ENCODE measurements around the gene SAA4. TPM values are rescaled to one million over a fixed set of nuclear protein-coding genes. Genes with fewer than 3 reads are reported as not detected.

SAA4 gene
- polyA plus RNA-seq, 1 donor (not counting 4 experiments of a cell fraction or from before 2014, with no cell fraction given): not detected

- dilution Hi-C loops (cut with MboI; ENCODE audit: extremely low pct_ligation_motif_present, low sequenced_read_pairs): no loop called here
- H2AFZ ChIP-seq (ENCODE audit: control insufficient read depth, low read length): no peak overlapping the region
- no peak overlapping the region for H3K9ac ChIP-seq (ENCODE audit: control insufficient read depth, extremely low read depth, insufficient read depth, low read length)
- FAIRE-seq: no peak
- H3K27ac ChIP-seq (ENCODE audit: control insufficient read depth, insufficient read depth, low read length): no peak overlapping the region
- no peaks in the 10 kb centered on the region for H3K36me3 ChIP-seq (ENCODE audit: control insufficient read depth in 2 of 2, extremely low read depth in 1 of 2, insufficient read depth in 2 of 2, low read length in 2 of 2)
- H3K4me3 ChIP-seq (ENCODE audit: control insufficient read depth in 2 of 3, extremely low read depth in 1 of 3, insufficient read depth in 2 of 3, low read depth in 1 of 3, low read length in 3 of 3): no peak overlapping the region
- no peaks in the 10 kb centered on the region for H3K9me3 ChIP-seq (ENCODE audit: control insufficient read depth, low read depth, low read length)
- no peak overlapping the region for H3K4me2 ChIP-seq (ENCODE audit: control insufficient read depth, extremely low read depth, insufficient read depth, low read depth, low read length)
- DNase-seq (ENCODE audit: low read depth, low spot score): no peak
- no peaks in the 10 kb centered on the region for H3K9me1 ChIP-seq (ENCODE audit: control insufficient read depth, extremely low read depth, insufficient read depth, low read length)
- no peaks in the 10 kb centered on the region for H3K79me2 ChIP-seq (ENCODE audit: control insufficient read depth, insufficient read depth, low read length)
- TF ChIP-seq CTCF (optimal IDR thresholded peaks at IDR 0.05 in 1 of 3, IDR thresholded peaks at IDR 0.05 in 1 of 3, conservative IDR thresholded peaks at IDR 0.05 in 1 of 3; ENCODE audit: extremely low read depth in 1 of 3, insufficient read depth in 2 of 3, low read length in 3 of 3) (no peak), EZH2 (IDR thresholded peaks at IDR 0.05; ENCODE audit: low read length) (no peak)
- no peaks in the 10 kb centered on the region for H4K20me1 ChIP-seq (ENCODE audit: control insufficient read depth, extremely low read depth, insufficient read depth, low read length)
- no peaks in the 10 kb centered on the region for H3K4me1 ChIP-seq (ENCODE audit: control insufficient read depth, extremely low read depth, insufficient read depth, low read length)
- peaks cover 4% of the 10 kb centered on the region for H3K27me3 ChIP-seq (ENCODE audit: control insufficient read depth, extremely low read depth, insufficient read depth, low read length)
Observed at GRCh38 chr11:18223591-18224387, 12.8 kb downstream of the SAA4 start.

- Histone ChIP-seq H3K4me1 (ENCODE audit: control insufficient read depth, extremely low read depth, insufficient read depth, low read length) (no peaks in the 10 kb centered on the region), H3K36me3 (ENCODE audit: control insufficient read depth in 2 of 2, extremely low read depth in 1 of 2, insufficient read depth in 2 of 2, low read length in 2 of 2) (no peaks in the 10 kb centered on the region), H3K9me1 (ENCODE audit: control insufficient read depth, extremely low read depth, insufficient read depth, low read length) (no peaks in the 10 kb centered on the region), H3K27me3 (ENCODE audit: control insufficient read depth, extremely low read depth, insufficient read depth, low read length) (peaks cover 4% of the 10 kb centered on the region), H3K4me3 (ENCODE audit: control insufficient read depth in 2 of 3, extremely low read depth in 1 of 3, insufficient read depth in 2 of 3, low read depth in 1 of 3, low read length in 3 of 3) (no peak overlapping the region), H2AFZ (ENCODE audit: control insufficient read depth, low read length) (no peak overlapping the region), H3K27ac (ENCODE audit: control insufficient read depth, insufficient read depth, low read length) (no peak overlapping the region), H3K9me3 (ENCODE audit: control insufficient read depth, low read depth, low read length) (no peaks in the 10 kb centered on the region), H3K9ac (ENCODE audit: control insufficient read depth, extremely low read depth, insufficient read depth, low read length) (no peak overlapping the region), H4K20me1 (ENCODE audit: control insufficient read depth, extremely low read depth, insufficient read depth, low read length) (no peaks in the 10 kb centered on the region), H3K4me2 (ENCODE audit: control insufficient read depth, extremely low read depth, insufficient read depth, low read depth, low read length) (no peak overlapping the region), H3K79me2 (ENCODE audit: control insufficient read depth, insufficient read depth, low read length) (no peaks in the 10 kb centered on the region)
- FAIRE-seq: no peak
- TF ChIP-seq EZH2 (IDR thresholded peaks at IDR 0.05; ENCODE audit: low read length) (no peak), CTCF (optimal IDR thresholded peaks at IDR 0.05 in 1 of 3, IDR thresholded peaks at IDR 0.05 in 1 of 3, conservative IDR thresholded peaks at IDR 0.05 in 1 of 3; ENCODE audit: extremely low read depth in 1 of 3, insufficient read depth in 2 of 3, low read length in 3 of 3) (no peak)
- DNase-seq (ENCODE audit: low read depth, low spot score): no peak
- dilution Hi-C loops (cut with MboI; ENCODE audit: extremely low pct_ligation_motif_present, low sequenced_read_pairs): no loop called here
Observed at GRCh38 chr11:18222814-18223421, 13.7 kb downstream of the SAA4 start.
